HepG2 (cell line): Measurements from ENCODE around the gene OTOP2. TPM values are rescaled to one million over a fixed set of nuclear protein-coding genes. Genes with fewer than 3 reads are reported as not detected.
A peak's percentile ranks its signal among the peaks of the same experiment; 100 is the strongest.

ENCODE experiments used
- CEBPG ChIP-seq: IDR thresholded peaks from 2 replicates; pipeline ENCODE4 v1.6.1; 2016
- ERF ChIP-seq: IDR thresholded peaks from 2 replicates; pipeline ENCODE4 v1.6.1; 2018; ENCODE audit warnings: missing biosample characterization, missing genetic modification reagents
- HMGA1 ChIP-seq: sonication (generic); formaldehyde crosslinking; conservative IDR thresholded peaks from 2 replicates; pipeline ENCODE4 v1.4.0; 2020; ENCODE audit warnings: missing genetic modification reagents
- HNF1A ChIP-seq, 2 experiments: sonication (generic) in 1 of 2; formaldehyde crosslinking in 1 of 2; IDR thresholded peaks; 2 replicates each; pipeline versions ENCODE4 v1.4.0 to v1.6.1; 2016 to 2020; ENCODE audit warnings: borderline replicate concordance in 1 of 2, low read depth in 1 of 2, mild to moderate bottlenecking in 1 of 2, missing genetic modification reagents in 1 of 2
- NR3C1 ChIP-seq: sonication (generic); formaldehyde crosslinking; IDR thresholded peaks from 2 replicates; pipeline ENCODE4 v1.4.0; 2020; ENCODE audit warnings: missing genetic modification reagents
- PRDM15 ChIP-seq: sonication (generic); formaldehyde crosslinking; IDR thresholded peaks from 2 replicates; pipeline ENCODE4 v1.4.0; 2020; ENCODE audit warnings: missing genetic modification reagents
- RBM22 ChIP-seq: fragments of 200-400 bp; formaldehyde crosslinking; optimal IDR thresholded peaks from 2 replicates; pipeline ENCODE3; 2017; ENCODE audit warnings: mild to moderate bottlenecking, low read length, moderate library complexity
- REPIN1 ChIP-seq: sonication (generic); formaldehyde crosslinking; IDR thresholded peaks from 2 replicates; pipeline ENCODE4 v1.8.0; 2022; ENCODE audit warnings: missing genetic modification reagents, low read depth, mild to moderate bottlenecking, borderline replicate concordance
- SAFB2 ChIP-seq: sonication (generic); formaldehyde crosslinking; IDR thresholded peaks from 2 replicates; pipeline ENCODE4 v1.5.1; 2020; ENCODE audit warnings: missing genetic modification reagents, low read depth, mild to moderate bottlenecking, borderline replicate concordance
- SP140L ChIP-seq: sonication (generic); formaldehyde crosslinking; IDR thresholded peaks from 2 replicates; pipeline ENCODE4 v1.4.0; 2020; ENCODE audit warnings: missing genetic modification reagents, borderline replicate concordance
- XRCC5 ChIP-seq: fragments of 200-400 bp; formaldehyde crosslinking; optimal IDR thresholded peaks from 2 replicates; pipeline ENCODE3; 2017; ENCODE audit warnings: mild to moderate bottlenecking, low read length
- ZNF18 ChIP-seq: sonication (generic); formaldehyde crosslinking; IDR thresholded peaks from 2 replicates; pipeline ENCODE4 v1.8.0; 2022; ENCODE audit warnings: mild to moderate bottlenecking, missing genetic modification reagents; ENCODE audit not compliant: insufficient replicate concordance
- ZNF253 ChIP-seq: sonication (generic); formaldehyde crosslinking; IDR thresholded peaks from 2 replicates; pipeline ENCODE4 v1.8.0; 2022; ENCODE audit warnings: mild to moderate bottlenecking, missing genetic modification reagents, borderline replicate concordance
- ZNF343 ChIP-seq: sonication (generic); formaldehyde crosslinking; IDR thresholded peaks from 2 replicates; pipeline ENCODE4 v1.4.0; 2020; ENCODE audit warnings: mild to moderate bottlenecking, missing genetic modification reagents
- ZNF790 ChIP-seq: sonication (generic); formaldehyde crosslinking; IDR thresholded peaks from 2 replicates; pipeline ENCODE4 v1.8.0; 2022; ENCODE audit warnings: missing genetic modification reagents, mild to moderate bottlenecking, borderline replicate concordance
- ZNF891 ChIP-seq: sonication (generic); formaldehyde crosslinking; IDR thresholded peaks from 2 replicates; pipeline ENCODE4 v1.5.0; 2020; ENCODE audit warnings: mild to moderate bottlenecking, missing genetic modification reagents
- polyA plus RNA-seq, 8 experiments: library from polyadenylated mRNA; depleted of rRNA in 3 of 8; stranded (reverse) in 7 of 8; unstranded in 1 of 8; fragments of >200 nt; fragmentation: Illumina TruSeq in 4 of 8; extraction: Trizol in 4 of 8; gene quantifications; 2 replicates each; pipeline versions ENCODE4 v1.2.1 to v1.2.3, GENCODE V29; 2011 to 2016; ENCODE audit warnings: low read depth in 4 of 8, missing spikeins in 1 of 8, mixed read lengths in 1 of 8; ENCODE audit not compliant: insufficient read depth in 1 of 8
- total RNA-seq, 5 experiments: library from RNA; depleted of rRNA; stranded (reverse); fragments of >200 nt; fragmentation: Illumina TruSeq; extraction: Trizol; gene quantifications; 2 replicates each; pipeline ENCODE4 v1.2.3, GENCODE V29; 2016; ENCODE audit warnings: low read depth in 1 of 5
- TF ChIP-seq, protein P1 (sequence below): sonication (generic); formaldehyde crosslinking; IDR thresholded peaks from 2 replicates; pipeline ENCODE4 v1.4.0; 2020; ENCODE audit warnings: missing genetic modification reagents, borderline replicate concordance

OTOP2 gene
- total and polyA plus RNA-seq, 2 of the 13 experiments (the other 11 are each of a cell fraction or from before 2014, with no cell fraction given), result not detected

DNA sequence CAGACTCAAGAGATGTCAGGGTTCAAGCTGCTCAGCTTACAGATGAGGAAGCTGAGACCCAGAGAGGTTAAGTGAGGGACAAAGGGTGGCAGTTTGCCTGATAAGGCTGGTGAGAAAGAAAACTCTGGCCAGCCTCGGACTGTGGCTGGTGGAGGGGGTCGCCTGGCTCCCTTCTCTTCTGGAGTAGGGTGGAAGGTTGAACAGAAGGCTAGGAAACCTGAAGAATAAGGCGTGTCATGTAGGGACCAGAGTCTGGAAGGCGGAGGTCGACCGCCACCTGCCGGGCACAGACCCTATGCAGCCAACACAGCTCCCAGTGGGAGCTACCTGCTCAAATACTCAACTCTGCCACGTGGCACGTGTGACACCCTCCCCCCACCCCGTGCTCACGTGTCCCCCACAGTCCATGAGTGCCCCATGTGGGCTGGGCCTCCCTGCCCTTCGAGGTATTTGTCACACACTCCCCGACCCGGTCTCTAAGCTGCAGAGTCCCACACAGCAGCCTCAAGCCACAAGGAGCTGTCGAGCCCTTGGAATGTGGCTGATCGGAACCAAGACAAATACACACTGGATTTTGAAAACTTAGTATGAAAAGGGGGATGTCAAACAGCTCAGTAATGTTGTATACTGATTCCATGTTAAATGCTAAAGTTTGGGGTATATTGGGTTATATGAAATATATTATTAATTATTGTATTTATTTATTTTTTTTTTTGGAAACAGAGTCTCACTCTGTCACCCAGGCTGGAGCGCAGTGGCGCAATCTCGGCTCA is 36.7 kb downstream of the OTOP2 start (continued):
- TF ChIP-seq RBM22, result no peak
- peak; percentile 87 for TF ChIP-seq REPIN1 (CRISPR knock-in tag)
- TF ChIP-seq, protein P1, sequence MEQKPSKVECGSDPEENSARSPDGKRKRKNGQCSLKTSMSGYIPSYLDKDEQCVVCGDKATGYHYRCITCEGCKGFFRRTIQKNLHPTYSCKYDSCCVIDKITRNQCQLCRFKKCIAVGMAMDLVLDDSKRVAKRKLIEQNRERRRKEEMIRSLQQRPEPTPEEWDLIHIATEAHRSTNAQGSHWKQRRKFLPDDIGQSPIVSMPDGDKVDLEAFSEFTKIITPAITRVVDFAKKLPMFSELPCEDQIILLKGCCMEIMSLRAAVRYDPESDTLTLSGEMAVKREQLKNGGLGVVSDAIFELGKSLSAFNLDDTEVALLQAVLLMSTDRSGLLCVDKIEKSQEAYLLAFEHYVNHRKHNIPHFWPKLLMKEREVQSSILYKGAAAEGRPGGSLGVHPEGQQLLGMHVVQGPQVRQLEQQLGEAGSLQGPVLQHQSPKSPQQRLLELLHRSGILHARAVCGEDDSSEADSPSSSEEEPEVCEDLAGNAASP (CRISPR knock-in tag), result peak; percentile 74
- TF ChIP-seq SAFB2 (CRISPR knock-in tag), result 0 out of 2 replicates have a peak, but pooled peaks have one; percentile 56
- no peak for TF ChIP-seq ZNF343 (CRISPR knock-in tag)
- 0 out of 2 replicates have a peak, but pooled peaks have one; percentile 34 for TF ChIP-seq SP140L
- TF ChIP-seq ZNF891 (CRISPR knock-in tag), result 0 out of 2 replicates have a peak, but pooled peaks have one; percentile 86
- no peak for TF ChIP-seq ZNF790
- TF ChIP-seq NR3C1 (CRISPR knock-in tag), result no peak
- TF ChIP-seq ERF (CRISPR knock-in tag), result peak; percentile 55; the same call in 1 of the 2 replicates
- no peak for TF ChIP-seq ZNF18
- TF ChIP-seq ZNF253 (CRISPR knock-in tag), result no peak; the same call in 1 of the 2 replicates
- no peak for TF ChIP-seq HMGA1 (CRISPR knock-in tag)
- TF ChIP-seq PRDM15 (CRISPR knock-in tag), result no peak
- peak; percentile 75 for TF ChIP-seq XRCC5
- TF ChIP-seq CEBPG (CRISPR knock-in tag), result no peak
- no peak for TF ChIP-seq HNF1A (IDR thresholded peaks at IDR 0.05; ENCODE audit: low read depth)
- TF ChIP-seq HNF1A (CRISPR knock-in tag; IDR thresholded peaks at IDR 0.05; ENCODE audit: borderline replicate concordance), result peak; percentile 70
